Esophagus mucosa (tissue), 1 donor: ENCODE measurements around the gene MIGA2. TPM values are rescaled to one million over a fixed set of nuclear protein-coding genes. Genes with fewer than 3 reads are reported as not detected.
"Not testable (repeated sequence)": the region's sequence is repeated elsewhere in the genome, so short reads cannot be mapped to it uniquely, and the experiment has no call there.

Experiments used
- ATAC-seq: fragments of 200-7000 bp; cut with Tn5 transposase; one replicate; pipeline ENCODE4 v1.9.1; 2020
- total RNA-seq: library from RNA; stranded (reverse); gene quantifications from one replicate; pipeline ENCODE4 v1.2.4, GENCODE V29; 2023
- donor health status: DM: yes; HTN: yes; CAD: no.

The MIGA2 gene
- total RNA-seq, result 21.2 TPM

GRCh38 chr9:129036241-129036922, at the start of gene MIGA2:
TSS of gene MIGA2 (plus strand) at chr9:129036626. CDS start at chr9:129040595, 3,969 bp downstream.
- ATAC-seq, result peak; percentile 97

GRCh38 chr9:128986671-128987070, 49.8 kb upstream of the MIGA2 start:
- peak; percentile 87 for ATAC-seq

GRCh38 chr9:128987805-128988204, 48.6 kb upstream of the MIGA2 start:
- ATAC-seq, result peak; percentile 68

GRCh38 chr9:128992995-128993394, 43.4 kb upstream of the MIGA2 start:
- ATAC-seq, result peak; percentile 63

GRCh38 chr9:128995791-128996190, 40.6 kb upstream of the MIGA2 start:
- ATAC-seq, result no peak

- peak; percentile 64 for ATAC-seq
Measured at GRCh38 chr9:128998462-128998861, 38.0 kb upstream of the MIGA2 start.

GRCh38 chr9:128999581-129000206, 36.7 kb upstream of the MIGA2 start:
- ATAC-seq, result no peak

- peak; percentile 20 for ATAC-seq
Measured at GRCh38 chr9:129001504-129002325, 34.7 kb upstream of the MIGA2 start.

- ATAC-seq, result no peak
Measured at GRCh38 chr9:129002992-129003391, 33.4 kb upstream of the MIGA2 start.

- ATAC-seq, result not testable (repeated sequence)
Measured at GRCh38 chr9:129004173-129004572, 32.3 kb upstream of the MIGA2 start.

GRCh38 chr9:129005336-129005997, 31.0 kb upstream of the MIGA2 start:
- no peak for ATAC-seq

- ATAC-seq, result peak; percentile 65
Measured at GRCh38 chr9:129006328-129007034, 29.9 kb upstream of the MIGA2 start.

- ATAC-seq, result no peak
Measured at GRCh38 chr9:129007035-129007765, 29.2 kb upstream of the MIGA2 start.

GRCh38 chr9:129007766-129008468, 28.5 kb upstream of the MIGA2 start:
- no peak for ATAC-seq

- ATAC-seq, result no peak
Measured at GRCh38 chr9:129008469-129008965, 27.9 kb upstream of the MIGA2 start.

- ATAC-seq, result no peak
Measured at GRCh38 chr9:129008986-129009583, 27.3 kb upstream of the MIGA2 start.

GRCh38 chr9:129009584-129010141, 26.8 kb upstream of the MIGA2 start:
- ATAC-seq, result no peak

GRCh38 chr9:129010267-129010975, 26.0 kb upstream of the MIGA2 start:
- ATAC-seq, result no peak

GRCh38 chr9:129011170-129011569, 25.3 kb upstream of the MIGA2 start:
- ATAC-seq, result no peak
